ENCODE measurements around the gene RGS12.

- TF ChIP-seq CTCF (IDR thresholded peaks at IDR 0.05) (no peak), ZFX (IDR thresholded peaks at IDR 0.05; ENCODE audit: borderline replicate concordance) (no peak)
These were observed 48.1 kb upstream of the RGS12 start for GRCh38 chr4:3244747-3245146.
